Measurements from ENCODE around the gene P4HB. TPM values are rescaled to one million over a fixed set of nuclear protein-coding genes. Genes with fewer than 3 reads are reported as not detected.

Gene P4HB
- total and polyA plus RNA-seq, 2 experiments from 2014 or later = 206 to 620 TPM

GRCh38 chr17:81843713-81844326 lies 16.5 kb downstream of the P4HB start:
- no peak overlapping the region for H3K27ac ChIP-seq (ENCODE audit: low read depth)
- H3K27me3 ChIP-seq (ENCODE audit: insufficient read depth) = no peaks in the 10 kb centered on the region
- peaks cover 7% of the 10 kb centered on the region; the same call in 1 of the 2 replicates for H3K36me3 ChIP-seq (ENCODE audit: insufficient read depth)
- no peak overlapping the region for H3K4me3 Mint-ChIP-seq
- H3K79me2 ChIP-seq (replicated peaks; ENCODE audit: insufficient read depth) = no peaks in the 10 kb centered on the region
- H3K4me1 Mint-ChIP-seq = peaks cover 1% of the 10 kb centered on the region; the same call in 1 of the 3 replicates
- no peaks in the 10 kb centered on the region for H3K9me2 ChIP-seq (ENCODE audit: insufficient read depth)
- no peaks in the 10 kb centered on the region for H3K9me3 Mint-ChIP-seq
- no peak overlapping the region for H3K4me2 ChIP-seq
- DNase-seq (ENCODE audit: low spot score) (no peak), ATAC-seq (no peak)
- TF ChIP-seq EZH2phosphoT487 (IDR thresholded peaks at IDR 0.05; ENCODE audit: unreplicated experiment) = no peak
- no peak overlapping the region for H2AFZ ChIP-seq
- H3K27me3 Mint-ChIP-seq (ENCODE audit: insufficient read depth, low read depth, poor library complexity) = no peaks in the 10 kb centered on the region
- H3K36me3 Mint-ChIP-seq (ENCODE audit: low read depth) = peaks cover 34% of the 10 kb centered on the region
- H3K27ac Mint-ChIP-seq = no peak overlapping the region
- peaks cover 6% of the 10 kb centered on the region; the same call in 1 of the 2 replicates for H4K20me1 ChIP-seq (replicated peaks; ENCODE audit: insufficient read depth)
- peaks cover 8% of the 10 kb centered on the region; the same call in 1 of the 2 replicates for H3F3A ChIP-seq (replicated peaks; ENCODE audit: low read depth)
- no peak overlapping the region for H3K4me3 ChIP-seq
- no peaks in the 10 kb centered on the region for H3K4me1 ChIP-seq (ENCODE audit: insufficient read depth)

DNA sequence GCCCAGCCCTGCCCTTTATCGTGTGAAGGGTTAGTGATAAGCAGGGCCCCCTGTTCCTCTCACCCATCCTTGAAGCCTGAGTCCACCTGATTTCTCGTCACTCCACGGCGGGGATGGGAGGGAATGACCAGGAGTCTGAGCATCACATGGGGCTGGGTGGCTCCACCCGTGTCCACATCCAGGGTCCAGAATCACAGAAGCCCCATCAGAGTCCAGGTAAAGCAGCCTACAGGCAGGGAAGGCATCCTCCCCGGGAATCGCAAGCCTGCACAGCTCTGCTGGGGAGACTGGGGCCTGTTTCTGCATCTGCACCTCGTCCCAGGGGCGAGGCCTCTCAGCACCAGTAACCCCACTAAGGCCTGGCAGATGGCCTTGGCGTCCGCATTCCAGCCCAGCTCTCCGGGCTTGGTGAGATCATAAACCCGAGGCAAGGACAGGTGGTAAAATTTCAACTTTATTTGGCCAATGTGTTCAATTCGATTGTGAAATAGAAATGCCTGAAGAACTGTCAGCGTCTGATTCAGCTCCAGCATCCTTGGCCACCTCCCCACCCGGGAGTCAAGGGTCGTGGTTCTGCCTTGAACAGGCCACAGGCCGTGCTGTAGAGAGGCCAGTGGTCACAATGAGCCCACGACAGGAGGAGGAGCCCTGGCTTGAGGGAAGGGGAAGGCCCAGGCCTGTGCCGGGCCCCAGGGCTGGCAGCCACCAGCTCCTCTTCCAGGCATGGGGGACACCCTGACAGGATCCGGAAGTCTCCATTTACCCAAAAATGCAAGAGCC lies 17.4 kb downstream of the P4HB start:
- H3K4me2 ChIP-seq = no peak overlapping the region
- H3K79me2 ChIP-seq (replicated peaks; ENCODE audit: insufficient read depth) = no peaks in the 10 kb centered on the region
- Mint-ChIP-seq H3K27ac (no peak overlapping the region), H3K4me3 (no peak overlapping the region), H3K9me3 (no peaks in the 10 kb centered on the region), H3K36me3 (ENCODE audit: low read depth) (peaks cover 31% of the 10 kb centered on the region), H3K27me3 (ENCODE audit: insufficient read depth, low read depth, poor library complexity) (no peaks in the 10 kb centered on the region), H3K4me1 (peaks cover 2% of the 10 kb centered on the region; the same call in 1 of the 3 replicates)
- peaks cover 6% of the 10 kb centered on the region; the same call in 1 of the 2 replicates for H4K20me1 ChIP-seq (replicated peaks; ENCODE audit: insufficient read depth)
- TF ChIP-seq CREB1 (CRISPR knock-in tag; IDR thresholded peaks at IDR 0.05; ENCODE audit: low read depth) = no peak
- TF ChIP-seq JUNB (IDR thresholded peaks at IDR 0.05; ENCODE audit: unreplicated experiment) = no peak
- TF ChIP-seq, protein P1, sequence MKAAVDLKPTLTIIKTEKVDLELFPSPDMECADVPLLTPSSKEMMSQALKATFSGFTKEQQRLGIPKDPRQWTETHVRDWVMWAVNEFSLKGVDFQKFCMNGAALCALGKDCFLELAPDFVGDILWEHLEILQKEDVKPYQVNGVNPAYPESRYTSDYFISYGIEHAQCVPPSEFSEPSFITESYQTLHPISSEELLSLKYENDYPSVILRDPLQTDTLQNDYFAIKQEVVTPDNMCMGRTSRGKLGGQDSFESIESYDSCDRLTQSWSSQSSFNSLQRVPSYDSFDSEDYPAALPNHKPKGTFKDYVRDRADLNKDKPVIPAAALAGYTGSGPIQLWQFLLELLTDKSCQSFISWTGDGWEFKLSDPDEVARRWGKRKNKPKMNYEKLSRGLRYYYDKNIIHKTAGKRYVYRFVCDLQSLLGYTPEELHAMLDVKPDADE (IDR thresholded peaks at IDR 0.05) = no peak
- TF ChIP-seq STAT1 (IDR thresholded peaks at IDR 0.05; ENCODE audit: unreplicated experiment) = no peak
- TF ChIP-seq EZH2phosphoT487 (IDR thresholded peaks at IDR 0.05; ENCODE audit: unreplicated experiment) = no peak
- no peak for TF ChIP-seq POLR2AphosphoS5 (IDR thresholded peaks at IDR 0.05; ENCODE audit: low read depth)
- TF ChIP-seq ZNF114 (CRISPR knock-in tag; IDR thresholded peaks at IDR 0.05) = no peak
- TF ChIP-seq EZH2 (IDR thresholded peaks at IDR 0.05; ENCODE audit: low read depth, unreplicated experiment) = no peak
- TF ChIP-seq ZNF331 (CRISPR knock-in tag; IDR thresholded peaks at IDR 0.05; ENCODE audit: low read depth) = no peak
- TF ChIP-seq, protein P2, sequence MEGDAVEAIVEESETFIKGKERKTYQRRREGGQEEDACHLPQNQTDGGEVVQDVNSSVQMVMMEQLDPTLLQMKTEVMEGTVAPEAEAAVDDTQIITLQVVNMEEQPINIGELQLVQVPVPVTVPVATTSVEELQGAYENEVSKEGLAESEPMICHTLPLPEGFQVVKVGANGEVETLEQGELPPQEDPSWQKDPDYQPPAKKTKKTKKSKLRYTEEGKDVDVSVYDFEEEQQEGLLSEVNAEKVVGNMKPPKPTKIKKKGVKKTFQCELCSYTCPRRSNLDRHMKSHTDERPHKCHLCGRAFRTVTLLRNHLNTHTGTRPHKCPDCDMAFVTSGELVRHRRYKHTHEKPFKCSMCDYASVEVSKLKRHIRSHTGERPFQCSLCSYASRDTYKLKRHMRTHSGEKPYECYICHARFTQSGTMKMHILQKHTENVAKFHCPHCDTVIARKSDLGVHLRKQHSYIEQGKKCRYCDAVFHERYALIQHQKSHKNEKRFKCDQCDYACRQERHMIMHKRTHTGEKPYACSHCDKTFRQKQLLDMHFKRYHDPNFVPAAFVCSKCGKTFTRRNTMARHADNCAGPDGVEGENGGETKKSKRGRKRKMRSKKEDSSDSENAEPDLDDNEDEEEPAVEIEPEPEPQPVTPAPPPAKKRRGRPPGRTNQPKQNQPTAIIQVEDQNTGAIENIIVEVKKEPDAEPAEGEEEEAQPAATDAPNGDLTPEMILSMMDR (conservative IDR thresholded peaks at IDR 0.05; ENCODE audit: low read depth in 2 of 2) = no peak
- 0 out of 2 replicates have a peak, but pooled peaks cover 8% of the 10 kb centered on the region for H3F3A ChIP-seq (replicated peaks; ENCODE audit: low read depth)
- no peaks in the 10 kb centered on the region for H3K9me2 ChIP-seq (ENCODE audit: insufficient read depth)
- ATAC-seq (no peak), DNase-seq (ENCODE audit: low spot score) (no peak)
- no peak overlapping the region for H3K4me3 ChIP-seq
- no peak overlapping the region for H2AFZ ChIP-seq
- 0 out of 2 replicates have a peak overlapping the region, but pooled peaks have one; percentile 50 for H3K27ac ChIP-seq (ENCODE audit: low read depth)
- peaks cover 7% of the 10 kb centered on the region; the same call in 1 of the 2 replicates for H3K36me3 ChIP-seq (ENCODE audit: insufficient read depth)
- H3K27me3 ChIP-seq (ENCODE audit: insufficient read depth) = no peaks in the 10 kb centered on the region
- no peaks in the 10 kb centered on the region for H3K4me1 ChIP-seq (ENCODE audit: insufficient read depth)

All from GM23338 (cell line).